ENCODE measurements around the gene COA7.

DNA sequence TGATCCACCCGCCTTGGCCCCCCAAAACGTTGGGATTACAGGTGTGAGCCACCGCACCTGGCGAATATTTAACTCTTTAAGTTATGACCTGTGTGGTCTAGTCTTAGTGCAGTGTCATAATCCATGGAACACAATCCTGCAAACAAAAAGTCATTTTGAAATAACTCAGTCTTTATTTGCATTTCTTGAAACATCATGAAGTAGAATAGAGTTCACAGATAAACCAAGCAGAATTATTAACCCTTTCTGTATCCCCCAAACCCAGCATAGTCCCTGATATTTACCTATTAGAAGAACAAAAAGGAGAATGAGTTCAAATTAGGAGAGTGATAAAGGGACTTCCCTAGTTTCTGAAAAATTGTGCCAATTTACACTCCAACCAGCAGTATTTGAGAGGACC, 48.0 kb upstream of the COA7 start:
- TF ChIP-seq, protein P1, sequence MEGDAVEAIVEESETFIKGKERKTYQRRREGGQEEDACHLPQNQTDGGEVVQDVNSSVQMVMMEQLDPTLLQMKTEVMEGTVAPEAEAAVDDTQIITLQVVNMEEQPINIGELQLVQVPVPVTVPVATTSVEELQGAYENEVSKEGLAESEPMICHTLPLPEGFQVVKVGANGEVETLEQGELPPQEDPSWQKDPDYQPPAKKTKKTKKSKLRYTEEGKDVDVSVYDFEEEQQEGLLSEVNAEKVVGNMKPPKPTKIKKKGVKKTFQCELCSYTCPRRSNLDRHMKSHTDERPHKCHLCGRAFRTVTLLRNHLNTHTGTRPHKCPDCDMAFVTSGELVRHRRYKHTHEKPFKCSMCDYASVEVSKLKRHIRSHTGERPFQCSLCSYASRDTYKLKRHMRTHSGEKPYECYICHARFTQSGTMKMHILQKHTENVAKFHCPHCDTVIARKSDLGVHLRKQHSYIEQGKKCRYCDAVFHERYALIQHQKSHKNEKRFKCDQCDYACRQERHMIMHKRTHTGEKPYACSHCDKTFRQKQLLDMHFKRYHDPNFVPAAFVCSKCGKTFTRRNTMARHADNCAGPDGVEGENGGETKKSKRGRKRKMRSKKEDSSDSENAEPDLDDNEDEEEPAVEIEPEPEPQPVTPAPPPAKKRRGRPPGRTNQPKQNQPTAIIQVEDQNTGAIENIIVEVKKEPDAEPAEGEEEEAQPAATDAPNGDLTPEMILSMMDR (IDR thresholded peaks at IDR 0.05): no peak
- TF ChIP-seq ZFX (IDR thresholded peaks at IDR 0.05; ENCODE audit: borderline replicate concordance): no peak
